GM21619 (cell line): ENCODE data around the gene SEMA3B.
"Not testable (repeated sequence)": the region's sequence is repeated elsewhere in the genome, so short reads cannot be mapped to it uniquely, and the experiment has no call there.

Experiments
- ATAC-seq: cut with Tn5 transposase; IDR thresholded peaks from one replicate; pipeline ENCODE4 v1.9.1; 2021; ENCODE audit not compliant: unreplicated experiment

Gene SEMA3B

GRCh38 chr3:50271314-50271936 lies 2.5 kb downstream of the SEMA3B start:
- ATAC-seq = no peak

- ATAC-seq = not testable (repeated sequence)
Observed at GRCh38 chr3:50272538-50272910, 3.6 kb downstream of the SEMA3B start.

- peak; percentile 77 for ATAC-seq
Observed at GRCh38 chr3:50272911-50273688, 4.2 kb downstream of the SEMA3B start.

GRCh38 chr3:50273689-50274065 lies 4.7 kb downstream of the SEMA3B start:
- ATAC-seq = no peak

- ATAC-seq = no peak
Observed at GRCh38 chr3:50274371-50275104, 5.6 kb downstream of the SEMA3B start.

- no peak for ATAC-seq
Observed at GRCh38 chr3:50275141-50275995, 6.4 kb downstream of the SEMA3B start.

GRCh38 chr3:50275996-50276761 lies 7.2 kb downstream of the SEMA3B start:
- no peak for ATAC-seq

GRCh38 chr3:50276762-50277101 lies 7.8 kb downstream of the SEMA3B start:
- no peak for ATAC-seq

- no peak for ATAC-seq
Observed at GRCh38 chr3:50278123-50278879, 9.4 kb downstream of the SEMA3B start.

GRCh38 chr3:50278880-50279224 lies 9.9 kb downstream of the SEMA3B start, which contains the start of gene LSMEM2:
LSMEM2 (plus strand) TSS chr3:50279087; CDS start chr3:50279114, 27 bp downstream.
- ATAC-seq = no peak

GRCh38 chr3:50279255-50280016 lies 10.5 kb downstream of the SEMA3B start:
- ATAC-seq = no peak

GRCh38 chr3:50284121-50284520 lies 15.2 kb downstream of the SEMA3B start:
- not testable (repeated sequence) for ATAC-seq

GRCh38 chr3:50286322-50287227 lies 17.6 kb downstream of the SEMA3B start:
- no peak for ATAC-seq

GRCh38 chr3:50287262-50287661 lies 18.3 kb downstream of the SEMA3B start:
- no peak for ATAC-seq

- no peak for ATAC-seq
Observed at GRCh38 chr3:50288387-50289007, 19.6 kb downstream of the SEMA3B start.

GRCh38 chr3:50289130-50289529 lies 20.2 kb downstream of the SEMA3B start:
- no peak for ATAC-seq

- ATAC-seq = no peak
Observed at GRCh38 chr3:50290161-50290641, 21.3 kb downstream of the SEMA3B start.
